ENCODE data around the gene TSPAN18. TPM values are rescaled to one million over a fixed set of nuclear protein-coding genes. Genes with fewer than 3 reads are reported as not detected.
A peak's percentile ranks its signal among the peaks of the same experiment; 100 is the strongest.

Gene TSPAN18
- total and polyA plus RNA-seq, 2 of the 4 experiments (the other 2 are of a cell fraction), result 0.36 to 1.1 TPM

DNA sequence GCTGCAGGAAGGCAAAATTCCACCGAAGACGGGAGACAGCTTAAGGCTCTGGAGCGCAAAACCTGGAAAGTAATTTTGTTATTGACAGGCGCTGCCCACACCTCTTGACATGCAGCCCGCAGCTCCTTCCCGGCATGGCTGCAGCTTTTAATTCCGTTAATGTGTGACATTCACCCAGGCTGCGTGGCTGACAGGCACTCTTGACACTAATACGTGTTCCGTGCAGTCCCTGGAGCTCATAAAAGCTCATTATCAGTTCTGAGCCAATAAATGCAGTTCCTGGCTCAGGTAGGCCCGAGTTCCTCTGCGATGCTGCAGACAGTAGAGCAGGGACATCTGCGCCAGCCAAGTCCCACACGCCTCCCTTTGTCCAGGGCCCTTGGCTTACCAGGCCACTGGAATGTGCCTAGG is 34.8 kb downstream of the TSPAN18 start:
- ATAC-seq (ENCODE audit: low read depth) (no peak), DNase-seq (no peak)
- no peaks in the 10 kb centered on the region for H3K9me3 ChIP-seq (ENCODE audit: control insufficient read depth, insufficient read depth, low read length)
- H3K36me3 ChIP-seq (ENCODE audit: control insufficient read depth, insufficient read depth, low read length), result no peaks in the 10 kb centered on the region
- no peak overlapping the region for H3K4ac ChIP-seq (ENCODE audit: low read depth, low read length)
- CTCF ChIA-PET, result interaction anchor here (0.8 kb wide), 1 partner anchor 13 kb away, joined by 3 read pairs; no protein-coding TSS in a partner anchor
- H4K8ac ChIP-seq (ENCODE audit: low read depth in 2 of 2, low read length in 2 of 2), result no peak overlapping the region
- H4K20me1 ChIP-seq (ENCODE audit: insufficient read depth, low read length), result no peaks in the 10 kb centered on the region
- POLR2A ChIA-PET (ENCODE audit: unreplicated experiment), result no interaction called here
- intact Hi-C loops (cut with micrococcal nuclease) (loop anchor here (10.0 kb wide), 1 partner anchor 197 kb away; the partner anchor contains the start of gene CD82), in situ Hi-C loops (cut with MboI; ENCODE audit: low sequenced_read_pairs) (no loop called here), dilution Hi-C loops (cut with HindIII; ENCODE audit: low sequenced_read_pairs, unreplicated experiment) (loop anchor here (25.0 kb wide), 1 partner anchor 126 kb away; no protein-coding TSS in a partner anchor)
- BruUV-seq (replicated peaks), result no TSS peak
- peak overlapping the region; percentile 5; the same call in 1 of the 2 replicates for H2AK5ac ChIP-seq (ENCODE audit: low read depth, low read length)
- H3K4me2 ChIP-seq (ENCODE audit: low read depth, low read length), result no peak overlapping the region; the same call in 1 of the 2 replicates
- no peak overlapping the region for H3K23ac ChIP-seq (ENCODE audit: low read depth, low read length)
- H3K79me1 ChIP-seq (ENCODE audit: low read depth in 1 of 2, low read length in 2 of 2), result no peaks in the 10 kb centered on the region
- no peak overlapping the region for H3K56ac ChIP-seq (ENCODE audit: extremely low read depth, insufficient read depth, low read length)
- no peak overlapping the region for H3K27ac ChIP-seq (ENCODE audit: insufficient read depth, low read length)
- peaks cover 23% of the 10 kb centered on the region for H3K4me1 ChIP-seq (ENCODE audit: control insufficient read depth, insufficient read depth, low read length)
- H3K4me3 ChIP-seq (ENCODE audit: insufficient read depth, low read depth, low read length), result no peak overlapping the region
- no peak overlapping the region for H4K91ac ChIP-seq (ENCODE audit: insufficient read depth, low read depth, low read length)
- no peaks in the 10 kb centered on the region for H3K27me3 ChIP-seq (ENCODE audit: control insufficient read depth, insufficient read depth, low read length)
- TF ChIP-seq RCOR1 (IDR thresholded peaks at IDR 0.05; ENCODE audit: insufficient replicate concordance, low read length) (no peak), CHD1 (IDR thresholded peaks at IDR 0.05; ENCODE audit: low read depth, low read length) (no peak), BHLHE40 (IDR thresholded peaks at IDR 0.05; ENCODE audit: low read depth, low read length) (no peak), MAFK (IDR thresholded peaks at IDR 0.05; ENCODE audit: low read depth, low read length) (no peak), NFE2L2 (IDR thresholded peaks at IDR 0.05; ENCODE audit: low read depth, low read length) (no peak), CEBPB (IDR thresholded peaks at IDR 0.05; ENCODE audit: low read depth, low read length) (no peak), MAZ (IDR thresholded peaks at IDR 0.05; ENCODE audit: borderline replicate concordance, low read depth, low read length) (no peak), RFX5 (IDR thresholded peaks at IDR 0.05; ENCODE audit: low read depth, low read length) (no peak), SMC3 (IDR thresholded peaks at IDR 0.05; ENCODE audit: low read depth, low read length) (no peak), FOS (IDR thresholded peaks at IDR 0.05; ENCODE audit: low read depth, low read length) (no peak), POLR2A (IDR thresholded peaks at IDR 0.05; ENCODE audit: low read depth, low read length) (no peak), RAD21 (IDR thresholded peaks at IDR 0.05; ENCODE audit: low read length) (no peak), MXI1 (IDR thresholded peaks at IDR 0.05; ENCODE audit: borderline replicate concordance, low read depth, low read length) (no peak)
- TF ChIP-seq, protein P1, sequence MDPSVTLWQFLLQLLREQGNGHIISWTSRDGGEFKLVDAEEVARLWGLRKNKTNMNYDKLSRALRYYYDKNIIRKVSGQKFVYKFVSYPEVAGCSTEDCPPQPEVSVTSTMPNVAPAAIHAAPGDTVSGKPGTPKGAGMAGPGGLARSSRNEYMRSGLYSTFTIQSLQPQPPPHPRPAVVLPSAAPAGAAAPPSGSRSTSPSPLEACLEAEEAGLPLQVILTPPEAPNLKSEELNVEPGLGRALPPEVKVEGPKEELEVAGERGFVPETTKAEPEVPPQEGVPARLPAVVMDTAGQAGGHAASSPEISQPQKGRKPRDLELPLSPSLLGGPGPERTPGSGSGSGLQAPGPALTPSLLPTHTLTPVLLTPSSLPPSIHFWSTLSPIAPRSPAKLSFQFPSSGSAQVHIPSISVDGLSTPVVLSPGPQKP (IDR thresholded peaks at IDR 0.05; ENCODE audit: borderline replicate concordance, low read depth, low read length), result no peak
- TF ChIP-seq, protein P2, sequence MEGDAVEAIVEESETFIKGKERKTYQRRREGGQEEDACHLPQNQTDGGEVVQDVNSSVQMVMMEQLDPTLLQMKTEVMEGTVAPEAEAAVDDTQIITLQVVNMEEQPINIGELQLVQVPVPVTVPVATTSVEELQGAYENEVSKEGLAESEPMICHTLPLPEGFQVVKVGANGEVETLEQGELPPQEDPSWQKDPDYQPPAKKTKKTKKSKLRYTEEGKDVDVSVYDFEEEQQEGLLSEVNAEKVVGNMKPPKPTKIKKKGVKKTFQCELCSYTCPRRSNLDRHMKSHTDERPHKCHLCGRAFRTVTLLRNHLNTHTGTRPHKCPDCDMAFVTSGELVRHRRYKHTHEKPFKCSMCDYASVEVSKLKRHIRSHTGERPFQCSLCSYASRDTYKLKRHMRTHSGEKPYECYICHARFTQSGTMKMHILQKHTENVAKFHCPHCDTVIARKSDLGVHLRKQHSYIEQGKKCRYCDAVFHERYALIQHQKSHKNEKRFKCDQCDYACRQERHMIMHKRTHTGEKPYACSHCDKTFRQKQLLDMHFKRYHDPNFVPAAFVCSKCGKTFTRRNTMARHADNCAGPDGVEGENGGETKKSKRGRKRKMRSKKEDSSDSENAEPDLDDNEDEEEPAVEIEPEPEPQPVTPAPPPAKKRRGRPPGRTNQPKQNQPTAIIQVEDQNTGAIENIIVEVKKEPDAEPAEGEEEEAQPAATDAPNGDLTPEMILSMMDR (conservative IDR thresholded peaks at IDR 0.05; ENCODE audit: low read depth, low read length), result no peak
- TF ChIP-seq, protein P3, sequence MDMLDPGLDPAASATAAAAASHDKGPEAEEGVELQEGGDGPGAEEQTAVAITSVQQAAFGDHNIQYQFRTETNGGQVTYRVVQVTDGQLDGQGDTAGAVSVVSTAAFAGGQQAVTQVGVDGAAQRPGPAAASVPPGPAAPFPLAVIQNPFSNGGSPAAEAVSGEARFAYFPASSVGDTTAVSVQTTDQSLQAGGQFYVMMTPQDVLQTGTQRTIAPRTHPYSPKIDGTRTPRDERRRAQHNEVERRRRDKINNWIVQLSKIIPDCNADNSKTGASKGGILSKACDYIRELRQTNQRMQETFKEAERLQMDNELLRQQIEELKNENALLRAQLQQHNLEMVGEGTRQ (IDR thresholded peaks at IDR 0.05; ENCODE audit: low read depth, low read length), result no peak
- 71% methylated on average over 11 of the region's 14 CpGs; no CpG with 5 or more reads in 1 of the 2 experiments for WGBS, 2 experiments (ENCODE audit: extremely low coverage in 2 of 2, insufficient read length in 1 of 2)
- H2BK5ac ChIP-seq (ENCODE audit: low read depth, low read length, poor library complexity, severe bottlenecking), result no peak overlapping the region
- no peak overlapping the region; the same call in 1 of the 2 replicates for H4K5ac ChIP-seq (ENCODE audit: low read depth, low read length)
- no peak overlapping the region for H2BK15ac ChIP-seq (ENCODE audit: low read depth, low read length)
- peaks cover 2% of the 10 kb centered on the region; the same call in 1 of the 2 replicates for H3K9me1 ChIP-seq (ENCODE audit: insufficient read depth, low read length)
- H2BK20ac ChIP-seq (ENCODE audit: low read depth, low read length), result no peak overlapping the region
- no peak overlapping the region; the same call in 1 of the 2 replicates for H3K18ac ChIP-seq (ENCODE audit: low read depth, low read length)
- H3K9ac ChIP-seq (ENCODE audit: low read depth, low read length), result no peak overlapping the region
- H2BK120ac ChIP-seq (ENCODE audit: low read depth, low read length), result no peak overlapping the region
- H3K14ac ChIP-seq (replicated peaks; ENCODE audit: low read depth, low read length), result no peak overlapping the region
- peak overlapping the region; percentile 6 for H2AK9ac ChIP-seq (replicated peaks; ENCODE audit: low read depth, low read length, poor library complexity)
- H2AFZ ChIP-seq (replicated peaks; ENCODE audit: low read length, poor library complexity), result no peak overlapping the region

Measured in IMR-90 (cell line).